GM12878 (cell line): ENCODE data around the gene OR52A1. TPM values are rescaled to one million over a fixed set of nuclear protein-coding genes. Genes with fewer than 3 reads are reported as not detected.

Experiments
- ATAC-seq: fragments of 200-7000 bp; cut with Tn5 transposase; 3 replicates; pipeline ENCODE4 v1.9.1; 2020; ENCODE audit warnings: mild to moderate bottlenecking, moderate library complexity
- BruUV-seq: library from RNA; stranded (reverse); fragments of 400-500 nt; replicated peaks from 2 replicates; lab custom pipeline; 2021; lab: Mats Ljungman, UMichigan
- CTCF ChIA-PET: fragments of 300-600 bp; sonication (Branson Sonifier 250); formaldehyde crosslinking; extraction: SDS; loops from one replicate; lab custom pipeline; 2021; ENCODE audit warnings: inconsistent platforms; lab: Yijun Ruan, JAX
- POLR2A ChIA-PET: fragments of 350-600 bp; formaldehyde crosslinking; extraction: SDS; loops from one replicate; lab custom pipeline; 2021; ENCODE audit warnings: inconsistent platforms; lab: Charles Lee
- RAD21 ChIA-PET: fragments of 300-600 bp; sonication (Branson Sonifier 250); formaldehyde crosslinking; loops from one replicate; lab custom pipeline; 2023; ENCODE audit warnings: antibody characterized with exemption; ENCODE audit not compliant: unreplicated experiment; lab: Charles Lee
- SMC1A ChIA-PET: fragments of 300-600 bp; sonication (Branson Sonifier 250); formaldehyde crosslinking; loops from one replicate; lab custom pipeline; 2023; ENCODE audit not compliant: unreplicated experiment, uncharacterized antibody; lab: Charles Lee
- DNase-seq: peaks from one replicate; pipeline ENCODE4 v3.0.0-alpha.2; 2011; ENCODE audit warnings: low read depth, low spot score
- FAIRE-seq: peaks from 3 replicates; lab custom pipeline; 2011; peaks lifted over from hg19 to GRCh38; lab: Jason Lieb, UNC
- H2AFZ ChIP-seq: 2 replicates; pipeline ENCODE4 v1.6.0; 2011; ENCODE audit warnings: low read depth, low read length, control low read depth; ENCODE audit not compliant: control insufficient read depth
- H3K27ac ChIP-seq: 2 replicates; pipeline ENCODE4 v1.5.1; 2011; ENCODE audit warnings: control low read depth; ENCODE audit not compliant: control insufficient read depth, insufficient read depth
- H3K27me3 ChIP-seq, 2 experiments: replicated peaks in 1 of 2; 2 replicates each; pipeline versions ENCODE4 v1.6.0 to v1.6.1; 2011; ENCODE audit warnings: low read length in 1 of 2; ENCODE audit not compliant: control insufficient read depth in 2 of 2, insufficient read depth in 2 of 2
- H3K36me3 ChIP-seq, 2 experiments: 2 replicates each; pipeline ENCODE4 v1.5.1; 2011; ENCODE audit warnings: low read length in 1 of 2; ENCODE audit not compliant: control insufficient read depth in 2 of 2, insufficient read depth in 2 of 2
- H3K4me1 ChIP-seq: 2 replicates; pipeline ENCODE4 v1.6.1; 2011; ENCODE audit warnings: mild to moderate bottlenecking, low read length, moderate library complexity, mixed read lengths; ENCODE audit not compliant: control insufficient read depth, insufficient read depth
- H3K4me2 ChIP-seq: 2 replicates; pipeline ENCODE4 v1.6.0; 2011; ENCODE audit warnings: control low read depth; ENCODE audit not compliant: control insufficient read depth, insufficient read depth
- H3K4me3 ChIP-seq: fragments of 200-600 bp; sonication (generic); 2 replicates; pipeline ENCODE4 v1.5.1; 2016
- H3K79me2 ChIP-seq: 2 replicates; pipeline ENCODE4 v1.6.0; 2011; ENCODE audit warnings: low read length; ENCODE audit not compliant: control insufficient read depth, insufficient read depth
- H3K9ac ChIP-seq: 2 replicates; pipeline ENCODE4 v1.8.0; 2011; ENCODE audit warnings: low read length, control low read depth, mixed read lengths; ENCODE audit not compliant: control insufficient read depth, insufficient read depth
- H3K9me3 ChIP-seq: replicated peaks from 3 replicates; pipeline ENCODE4 v1.5.1; 2011; ENCODE audit warnings: mild to moderate bottlenecking, low read length; ENCODE audit not compliant: control insufficient read depth, insufficient read depth
- H4K20me1 ChIP-seq: 2 replicates; pipeline ENCODE4 v1.6.0; 2011; ENCODE audit not compliant: control insufficient read depth, insufficient read depth
- BCLAF1 ChIP-seq: fragments of 450-650 bp; IDR thresholded peaks from 2 replicates; pipeline ENCODE4 v1.6.1; 2017; ENCODE audit warnings: antibody characterized with exemption, mild to moderate bottlenecking, moderate library complexity
- BHLHE40 ChIP-seq, 2 experiments: fragments of 450-650 bp in 1 of 2; IDR thresholded peaks; 2 replicates each; pipeline ENCODE4 v1.6.1; 2011 to 2017; ENCODE audit warnings: low read depth in 2 of 2, borderline replicate concordance in 1 of 2, improper control_type of control experiment in 1 of 2, low read length in 1 of 2, mild to moderate bottlenecking in 1 of 2
- DPF2 ChIP-seq: fragments of 450-650 bp; IDR thresholded peaks from 2 replicates; pipeline ENCODE4 v1.6.1; 2017; ENCODE audit warnings: mild to moderate bottlenecking
- HDAC2 ChIP-seq: fragments of 200-600 bp; sonication (generic); IDR thresholded peaks from 2 replicates; pipeline ENCODE4 v1.6.1; 2017
- LARP7 ChIP-seq: fragments of 450-650 bp; IDR thresholded peaks from 2 replicates; pipeline ENCODE4 v1.6.1; 2017; ENCODE audit warnings: mild to moderate bottlenecking
- NFXL1 ChIP-seq: fragments of 450-650 bp; IDR thresholded peaks from 2 replicates; pipeline ENCODE4 v1.6.1; 2017; ENCODE audit warnings: antibody characterized with exemption, mild to moderate bottlenecking, borderline replicate concordance
- NFYB ChIP-seq: IDR thresholded peaks from 2 replicates; pipeline ENCODE4 v1.6.1; 2011; ENCODE audit warnings: low read depth, mild to moderate bottlenecking, low read length, improper control_type of control experiment, moderate library complexity; ENCODE audit not compliant: insufficient read depth
- NRF1 ChIP-seq: conservative IDR thresholded peaks from 2 replicates; pipeline ENCODE4 v1.6.1; 2011; ENCODE audit warnings: mild to moderate bottlenecking, low read depth, low read length, improper control_type of control experiment
- POLR2A ChIP-seq: IDR thresholded peaks from 2 replicates; pipeline ENCODE4 v1.6.1; 2011; ENCODE audit warnings: low read depth, mild to moderate bottlenecking, low read length
- SMAD5 ChIP-seq: IDR thresholded peaks from 2 replicates; pipeline ENCODE4 v1.6.1; 2016; ENCODE audit warnings: antibody characterized with exemption, low read depth
- SMC3 ChIP-seq: IDR thresholded peaks from 2 replicates; pipeline ENCODE4 v1.6.1; 2011; ENCODE audit warnings: low read length, improper control_type of control experiment, borderline replicate concordance
- SREBF1 ChIP-seq: IDR thresholded peaks from 2 replicates; pipeline ENCODE4 v1.6.1; 2012; ENCODE audit warnings: mild to moderate bottlenecking, low read length
- SUZ12 ChIP-seq: fragments of 200-600 bp; sonication (generic); IDR thresholded peaks from one replicate; pipeline ENCODE4 v1.6.1; 2018; ENCODE audit warnings: antibody characterized with exemption, mild to moderate bottlenecking; ENCODE audit not compliant: unreplicated experiment
- TCF12 ChIP-seq: IDR thresholded peaks from 2 replicates; pipeline ENCODE4 v1.6.1; 2011; ENCODE audit warnings: low read depth, mild to moderate bottlenecking, low read length
- TCF7 ChIP-seq: IDR thresholded peaks from 2 replicates; pipeline ENCODE4 v1.6.1; 2014; ENCODE audit warnings: antibody characterized with exemption, borderline replicate concordance
- ZBTB40 ChIP-seq: fragments of 450-650 bp; IDR thresholded peaks from 2 replicates; pipeline ENCODE4 v1.6.1; 2016; ENCODE audit warnings: mild to moderate bottlenecking, moderate library complexity, borderline replicate concordance
- ZNF207 ChIP-seq: fragments of 450-650 bp; IDR thresholded peaks from 2 replicates; pipeline ENCODE4 v1.6.1; 2014; ENCODE audit warnings: antibody characterized with exemption, mild to moderate bottlenecking, borderline replicate concordance
- WGBS: methylation state at CpG from one replicate; pipeline ENCODE4 v1.1.6; 2016; ENCODE audit warnings: low lambda C conversion rate; ENCODE audit not compliant: insufficient replicate concordance, insufficient coverage; ENCODE audit errors: missing lambda C conversion rate; 5-methylcytosine and 5-hydroxymethylcytosine counted together
- in situ Hi-C: fragments of 300-500 bp; cut with MboI; formaldehyde crosslinking; loops from 9 replicates; pipeline ENCODE4 v1.14.3; 2018; ENCODE audit warnings: mixed read lengths
- intact Hi-C: fragments of 100-400 bp; cut with micrococcal nuclease; formaldehyde crosslinking; loops from one replicate; pipeline ENCODE4 v1.14.2; 2022; ENCODE audit not compliant: unreplicated experiment
- polyA plus RNA-seq, 11 experiments: library from polyadenylated mRNA; depleted of rRNA in 4 of 11; unstranded in 6 of 11; stranded (reverse) in 5 of 11; fragments of >200 nt; fragmentation: Nextera tagmentation in 4 of 11; fragmentation: Illumina TruSeq in 1 of 11; extraction: Ambion mirVana in 4 of 11; extraction: Trizol in 1 of 11; gene quantifications; 1 replicate in 1 of 11; 2 replicates in 10 of 11; pipeline versions ENCODE4 v1.2.1 to v1.2.3, GENCODE V29; 2011 to 2016; ENCODE audit warnings: inconsistent platforms in 2 of 11, missing spikeins in 2 of 11, low read depth in 1 of 11
- total RNA-seq, 4 experiments: library from RNA; depleted of rRNA in 3 of 4; stranded (reverse); fragments of >200 nt in 3 of 4; fragmentation: Illumina TruSeq in 1 of 4; extraction: Trizol in 1 of 4; gene quantifications; 2 replicates each; pipeline versions ENCODE4 v1.2.1 to v1.2.3, GENCODE V29; 2013 to 2021

OR52A1 gene
- total and polyA plus RNA-seq, 10 of the 15 experiments (the other 5 are each of a cell fraction or from before 2014, with no cell fraction given): not detected

DNA sequence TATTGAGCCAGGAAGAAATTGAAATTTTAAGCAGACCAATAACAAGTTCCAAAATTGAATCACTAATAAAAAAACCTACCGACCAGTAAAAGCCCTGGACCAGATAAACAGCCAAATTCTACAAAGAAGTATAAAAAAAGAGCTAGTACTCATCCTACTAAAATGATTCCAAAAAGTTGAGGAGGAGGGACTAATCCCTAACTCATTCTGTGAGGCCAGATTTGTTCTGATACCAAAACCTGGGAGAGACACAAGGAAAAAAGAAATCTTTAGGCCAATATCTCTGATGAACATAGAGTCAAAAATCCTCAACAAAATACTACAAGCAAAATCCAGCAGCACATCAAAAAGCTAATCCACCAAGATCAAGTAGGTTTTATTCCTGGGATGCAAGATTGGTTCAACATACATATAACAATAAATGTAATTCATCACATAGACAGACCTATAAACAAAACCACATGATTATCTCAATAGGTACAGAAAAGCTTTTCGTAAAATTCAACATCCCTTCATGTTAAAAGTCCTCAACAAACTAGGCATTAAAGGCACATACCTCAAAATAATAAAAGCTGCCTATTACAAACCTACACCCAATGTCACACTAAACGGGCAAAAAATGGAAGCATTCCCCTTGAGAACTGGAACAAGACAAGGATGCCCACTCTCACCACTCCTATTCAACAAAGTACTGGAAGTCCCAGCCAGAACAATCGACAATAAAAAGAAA, 29.5 kb downstream of the OR52A1 start:
- RAD21 ChIA-PET: interaction anchor here (1.2 to 1.3 kb wide), 2 partner anchors 245 to 247 kb away, joined by 3 to 4 read pairs; no protein-coding TSS in a partner anchor
- CTCF ChIA-PET: interaction anchor here (0.6 to 2.1 kb wide), 12 partner anchors 10 to 429 kb away, joined by 3 to 11 read pairs (median 4); partner anchors contain the start of gene OR51M1
- Histone ChIP-seq H3K79me2 (no peaks in the 10 kb centered on the region), H2AFZ (no peak overlapping the region), H4K20me1 (no peaks in the 10 kb centered on the region), H3K4me2 (no peak overlapping the region), H3K27ac (no peak overlapping the region), H3K9ac (no peak overlapping the region), H3K27me3 (no peaks in the 10 kb centered on the region), H3K9me3 (no peaks in the 10 kb centered on the region), H3K36me3 (no peaks in the 10 kb centered on the region), H3K4me3 (no peak overlapping the region), H3K4me1 (no peaks in the 10 kb centered on the region)
- POLR2A ChIA-PET: no interaction called here
- 0% methylated on average over 4 of the region's 4 CpGs for WGBS
- SMC1A ChIA-PET: interaction anchor here (0.7 to 1.1 kb wide), 4 partner anchors 240 to 429 kb away, joined by 3 read pairs; no protein-coding TSS in a partner anchor
- intact Hi-C loops (loop anchor here (1.0 to 10.0 kb wide), 6 partner anchors 77 to 767 kb away; partner anchors contain the start of genes OR51V1, OR52E5 and OR52N2), in situ Hi-C loops (loop anchor here (5.0 kb wide), 1 partner anchor 257 kb away; the partner anchor contains the start of gene OR51M1)
- no TSS peak for BruUV-seq
- no peak for FAIRE-seq
- no peak for ATAC-seq
- no peak for DNase-seq
- TF ChIP-seq SREBF1 (no peak), TCF12 (no peak), NFYB (no peak), ZBTB40 (no peak), BHLHE40 (IDR thresholded peaks at IDR 0.05; ENCODE audit: borderline replicate concordance in 1 of 2, low read depth in 2 of 2, low read length in 1 of 2) (no peak), SMAD5 (no peak), BCLAF1 (no peak), HDAC2 (no peak), LARP7 (no peak), TCF7 (no peak), NFXL1 (no peak), NRF1 (no peak), ZNF207 (no peak), DPF2 (no peak), POLR2A (no peak), SUZ12 (no peak), SMC3 (no peak)
